ENCODE data around the gene CHAF1A. TPM values are rescaled to one million over a fixed set of nuclear protein-coding genes. Genes with fewer than 3 reads are reported as not detected.

Gene CHAF1A
- total and polyA plus RNA-seq, 4 donors, result 1.0 to 20.8 (median 2.5) TPM

GRCh38 chr19:4413588-4413987, 11.1 kb downstream of the CHAF1A start:
- 97% methylated on average over 3 of the region's 3 CpGs for WGBS
- Histone ChIP-seq H3K4me1 (ENCODE audit: control insufficient read depth in 4 of 4, insufficient read depth in 4 of 4, low read length in 3 of 4) (peaks cover 0 to 12% (median 1%) of the 10 kb centered on the region in 4 donors), H3K4me3 (ENCODE audit: low read depth in 1 of 3, low read length in 3 of 3) (no peak overlapping the region), H3K9me3 (ENCODE audit: control insufficient read depth in 4 of 4, low read length in 3 of 4) (no peaks in the 10 kb centered on the region), H3K36me3 (ENCODE audit: control insufficient read depth in 4 of 4, insufficient read depth in 3 of 4, low read depth in 1 of 4, low read length in 3 of 4) (peaks cover 0 to 6% (median 1%) of the 10 kb centered on the region in 4 donors), H3K27ac (ENCODE audit: low read depth in 1 of 2, low read length in 2 of 2) (no peak overlapping the region), H3K9ac (ENCODE audit: low read depth in 1 of 2, low read length in 2 of 2) (no peak overlapping the region), H3K27me3 (ENCODE audit: control insufficient read depth in 4 of 4, insufficient read depth in 4 of 4, low read length in 3 of 4) (no peaks in the 10 kb centered on the region)
- no peak for DNase-seq (ENCODE audit: low spot score)
- TF ChIP-seq GABPA (IDR thresholded peaks at IDR 0.05 in 1 of 2, conservative IDR thresholded peaks at IDR 0.05 in 1 of 2), result no peak
- TF ChIP-seq SP1 (IDR thresholded peaks at IDR 0.05), result no peak
- TF ChIP-seq TAF1 (conservative IDR thresholded peaks at IDR 0.05), result no peak
- TF ChIP-seq FOXA2 (IDR thresholded peaks at IDR 0.05), result no peak
- TF ChIP-seq HNF4A (conservative IDR thresholded peaks at IDR 0.05), result no peak
- TF ChIP-seq RAD21 (IDR thresholded peaks at IDR 0.05), result no peak
- TF ChIP-seq HNF4G (IDR thresholded peaks at IDR 0.05), result no peak
- TF ChIP-seq EGR1 (IDR thresholded peaks at IDR 0.05; ENCODE audit: low read depth in 2 of 2), result no peak

GRCh38 chr19:4414144-4414799, 11.8 kb downstream of the CHAF1A start:
- DNase-seq (ENCODE audit: low spot score), result no peak
- no peak overlapping the region for H3K9ac ChIP-seq (ENCODE audit: low read depth in 1 of 2, low read length in 2 of 2)
- 92% methylated on average over 7 of the region's 7 CpGs for WGBS
- no peaks in the 10 kb centered on the region for H3K9me3 ChIP-seq (ENCODE audit: control insufficient read depth in 4 of 4, low read length in 3 of 4)
- no peak for TF ChIP-seq JUND (IDR thresholded peaks at IDR 0.05)
- TF ChIP-seq FOXA1 (IDR thresholded peaks at IDR 0.05), result no peak
- TF ChIP-seq EGR1 (IDR thresholded peaks at IDR 0.05; ENCODE audit: low read depth in 2 of 2), result no peak
- no peak for TF ChIP-seq ATF3 (IDR thresholded peaks at IDR 0.05)
- no peak for TF ChIP-seq YY1 (IDR thresholded peaks at IDR 0.05)
- TF ChIP-seq REST (IDR thresholded peaks at IDR 0.05), result no peak
- TF ChIP-seq HNF4G (IDR thresholded peaks at IDR 0.05), result no peak
- TF ChIP-seq GABPA (IDR thresholded peaks at IDR 0.05 in 1 of 2, conservative IDR thresholded peaks at IDR 0.05 in 1 of 2), result no peak
- no peak for TF ChIP-seq CTCF (IDR thresholded peaks at IDR 0.05; ENCODE audit: low read depth, low read length, missing input control)
- no peak for TF ChIP-seq HNF4A (conservative IDR thresholded peaks at IDR 0.05)
- no peak for TF ChIP-seq ZBTB33 (IDR thresholded peaks at IDR 0.05)
- TF ChIP-seq SP1 (IDR thresholded peaks at IDR 0.05), result no peak
- TF ChIP-seq FOXA2 (IDR thresholded peaks at IDR 0.05), result no peak
- no peak for TF ChIP-seq RXRA (IDR thresholded peaks at IDR 0.05)
- TF ChIP-seq MAX (IDR thresholded peaks at IDR 0.05), result no peak
- H3K27ac ChIP-seq (ENCODE audit: low read depth in 1 of 2, low read length in 2 of 2), result no peak overlapping the region
- no peaks in the 10 kb centered on the region for H3K27me3 ChIP-seq (ENCODE audit: control insufficient read depth in 4 of 4, insufficient read depth in 4 of 4, low read length in 3 of 4)
- H3K4me3 ChIP-seq (ENCODE audit: low read depth in 1 of 3, low read length in 3 of 3), result no peak overlapping the region
- peaks cover 0 to 12% (median 1%) of the 10 kb centered on the region in 4 donors for H3K4me1 ChIP-seq (ENCODE audit: control insufficient read depth in 4 of 4, insufficient read depth in 4 of 4, low read length in 3 of 4)
- peaks cover 0 to 6% (median under 1%) of the 10 kb centered on the region in 4 donors for H3K36me3 ChIP-seq (ENCODE audit: control insufficient read depth in 4 of 4, insufficient read depth in 3 of 4, low read depth in 1 of 4, low read length in 3 of 4)
